Esophagus (tissue), 2 donors: Measurements from ENCODE around the gene DMKN. TPM values are rescaled to one million over a fixed set of nuclear protein-coding genes. Genes with fewer than 3 reads are reported as not detected.

Experiments
- H3K27ac ChIP-seq, 2 donors: one replicate each; pipeline ENCODE4 v1.5.1; 2013; ENCODE audit warnings: low read depth in 2 of 2, mild to moderate bottlenecking in 2 of 2, inconsistent platforms in 1 of 2, low read length in 1 of 2, moderate library complexity in 1 of 2
- H3K27me3 ChIP-seq, 2 donors: one replicate each; pipeline ENCODE4 v1.6.1; 2013; ENCODE audit warnings: low read length in 2 of 2, control low read depth in 1 of 2, mild to moderate bottlenecking in 1 of 2; ENCODE audit not compliant: insufficient read depth in 2 of 2, control insufficient read depth in 1 of 2
- H3K36me3 ChIP-seq, 2 donors: one replicate each; pipeline ENCODE4 v1.6.1; 2013; ENCODE audit warnings: low read length in 1 of 2; ENCODE audit not compliant: control insufficient read depth in 2 of 2, insufficient read depth in 2 of 2
- H3K4me1 ChIP-seq, 2 donors: one replicate each; pipeline ENCODE4 v1.6.1; 2013; ENCODE audit warnings: low read length in 1 of 2; ENCODE audit not compliant: control insufficient read depth in 2 of 2, insufficient read depth in 2 of 2
- H3K4me3 ChIP-seq, 2 donors: one replicate each; pipeline ENCODE4 v1.5.1; 2013; ENCODE audit warnings: low read length in 2 of 2, mild to moderate bottlenecking in 2 of 2, low read depth in 1 of 2, moderate library complexity in 1 of 2
- H3K9me3 ChIP-seq, 2 donors: one replicate each; pipeline ENCODE4 v1.6.1; 2013; ENCODE audit warnings: mild to moderate bottlenecking in 2 of 2, low read depth in 1 of 2, low read length in 1 of 2, moderate library complexity in 1 of 2; ENCODE audit not compliant: control insufficient read depth in 2 of 2, insufficient read depth in 1 of 2
- WGBS, 2 donors: extraction: QIAGEN DNeasy Blood & Tissue Kit; methylation state at CpG; one replicate each; pipeline ENCODE4 v1.1.7; 2013; 5-methylcytosine and 5-hydroxymethylcytosine counted together
- polyA plus RNA-seq, 2 donors: library from polyadenylated mRNA; stranded (reverse); fragments of 200-250 nt; gene quantifications; one replicate each; pipeline ENCODE4 v1.2.3, GENCODE V29; 2013
- donor health status: healthy with polysubstance abuse.
- donor health status: Bipolar disorder and iron deficiency.

The DMKN gene
- polyA plus RNA-seq, 2 donors: 223 to 315 TPM

GRCh38 chr19:35549879-35550523, 36.6 kb upstream of the DMKN start:
- WGBS, 2 donors: 87% methylated on average over 15 of the region's 15 CpGs
- H3K4me3 ChIP-seq: no peak overlapping the region
- peaks cover 0 to 9% of the 10 kb centered on the region in 2 donors for H3K36me3 ChIP-seq
- peaks cover 6 to 8% of the 10 kb centered on the region in 2 donors for H3K4me1 ChIP-seq
- no peak overlapping the region for H3K27ac ChIP-seq
- H3K9me3 ChIP-seq: no peaks in the 10 kb centered on the region
- H3K27me3 ChIP-seq: no peaks in the 10 kb centered on the region

- H3K9me3 ChIP-seq: no peaks in the 10 kb centered on the region
- H3K4me1 ChIP-seq: peaks cover 6 to 13% of the 10 kb centered on the region in 2 donors
- peaks cover 0 to 9% of the 10 kb centered on the region in 2 donors for H3K36me3 ChIP-seq
- H3K27ac ChIP-seq: no peak overlapping the region
- 20 to 22% methylated on average over 6 of the region's 6 CpGs for WGBS, 2 donors
- no peak overlapping the region for H3K4me3 ChIP-seq
- no peaks in the 10 kb centered on the region for H3K27me3 ChIP-seq
Measured at GRCh38 chr19:35549174-35549788, 35.8 kb upstream of the DMKN start.

GRCh38 chr19:35546532-35546931, 33.1 kb upstream of the DMKN start:
- Histone ChIP-seq H3K36me3 (peaks cover 0 to 16% of the 10 kb centered on the region in 2 donors), H3K4me1 (peaks cover 6 to 13% of the 10 kb centered on the region in 2 donors), H3K27me3 (no peaks in the 10 kb centered on the region), H3K4me3 (peak overlapping the region; percentile 68 to 77), H3K9me3 (no peaks in the 10 kb centered on the region), H3K27ac (peak overlapping the region in 1 of 2 donors; percentile 85)
- WGBS, 2 donors: 78 to 84% methylated on average over 8 of the region's 8 CpGs

- peak overlapping the region; percentile 68 to 77 for H3K4me3 ChIP-seq
- peak overlapping the region; percentile 71 to 85 for H3K27ac ChIP-seq
- H3K9me3 ChIP-seq: no peaks in the 10 kb centered on the region
- WGBS, 2 donors: 1 to 2% methylated on average over 27 of the region's 27 CpGs
- peaks cover 6 to 13% of the 10 kb centered on the region in 2 donors for H3K4me1 ChIP-seq
- H3K36me3 ChIP-seq: peaks cover 0 to 15% of the 10 kb centered on the region in 2 donors
- no peaks in the 10 kb centered on the region for H3K27me3 ChIP-seq
Measured at GRCh38 chr19:35545855-35546381, 32.5 kb upstream of the DMKN start.

GRCh38 chr19:35545001-35545854, 31.8 kb upstream of the DMKN start, which contains the start of gene TMEM147:
Gene TMEM147 (plus strand): TSS chr19:35545626. CDS start chr19:35545740, 114 bp downstream.
- H3K27me3 ChIP-seq: no peaks in the 10 kb centered on the region
- H3K36me3 ChIP-seq: peaks cover 0 to 13% of the 10 kb centered on the region in 2 donors
- peaks cover 6 to 13% of the 10 kb centered on the region in 2 donors for H3K4me1 ChIP-seq
- 0 to 1% methylated on average over 80 to 85 of the region's 85 CpGs for WGBS, 2 donors
- H3K27ac ChIP-seq: peak within 1 kb of the TSS; percentile 71 to 85
- peak within 1 kb of the TSS; percentile 68 to 77 for H3K4me3 ChIP-seq
- H3K9me3 ChIP-seq: no peaks in the 10 kb centered on the region

GRCh38 chr19:35544110-35544802, 30.8 kb upstream of the DMKN start:
- H3K27me3 ChIP-seq: no peaks in the 10 kb centered on the region
- peaks cover 6 to 13% of the 10 kb centered on the region in 2 donors for H3K4me1 ChIP-seq
- H3K27ac ChIP-seq: peak overlapping the region in 1 of 2 donors; percentile 85
- peak overlapping the region; percentile 68 to 77 for H3K4me3 ChIP-seq
- H3K36me3 ChIP-seq: peaks cover 0 to 13% of the 10 kb centered on the region in 2 donors
- H3K9me3 ChIP-seq: no peaks in the 10 kb centered on the region
- 78 to 84% methylated on average over 3 of the region's 3 CpGs for WGBS, 2 donors

- no peaks in the 10 kb centered on the region for H3K9me3 ChIP-seq
- WGBS, 2 donors: 93 to 96% methylated on average over 15 of the region's 15 CpGs
- H3K4me1 ChIP-seq: peaks cover 6 to 13% of the 10 kb centered on the region in 2 donors
- H3K27me3 ChIP-seq: no peaks in the 10 kb centered on the region
- H3K27ac ChIP-seq: no peak overlapping the region
- peaks cover 0 to 13% of the 10 kb centered on the region in 2 donors for H3K36me3 ChIP-seq
- no peak overlapping the region for H3K4me3 ChIP-seq
Measured at GRCh38 chr19:35543280-35544109, 30.0 kb upstream of the DMKN start.

GRCh38 chr19:35542209-35542608, 28.8 kb upstream of the DMKN start:
- no peak overlapping the region for H3K4me3 ChIP-seq
- peaks cover 6 to 13% of the 10 kb centered on the region in 2 donors for H3K4me1 ChIP-seq
- WGBS, 2 donors: 93 to 94% methylated on average over 11 of the region's 11 CpGs
- H3K27ac ChIP-seq: no peak overlapping the region
- H3K27me3 ChIP-seq: no peaks in the 10 kb centered on the region
- H3K36me3 ChIP-seq: peaks cover 0 to 11% of the 10 kb centered on the region in 2 donors
- no peaks in the 10 kb centered on the region for H3K9me3 ChIP-seq
